Hematopoietic multipotent progenitor cell treated with erythropoietin and hydrocortisone succinate and interleukin-3 and kit ligand, for 17 days (in vitro differentiated cells): Measurements from ENCODE around the gene CEP63.
"Not testable (repeated sequence)": the region's sequence is repeated elsewhere in the genome, so short reads cannot be mapped to it uniquely, and the experiment has no call there.

Experiments
- DNase-seq: peaks from one replicate; pipeline ENCODE4 v3.0.0-alpha.2; 2015; ENCODE audit warnings: low spot score

CEP63 gene

GRCh38 chr3:134576426-134576825 lies 90.6 kb downstream of the CEP63 start:
- no peak for DNase-seq

GRCh38 chr3:134576831-134577230 lies 91.0 kb downstream of the CEP63 start:
- DNase-seq, result no peak

GRCh38 chr3:134579141-134579665 lies 93.3 kb downstream of the CEP63 start:
- DNase-seq, result no peak

- DNase-seq, result no peak
These were observed 104.9 kb downstream of the CEP63 start for GRCh38 chr3:134590766-134591165.

- DNase-seq, result no peak
These were observed 106.9 kb downstream of the CEP63 start for GRCh38 chr3:134592806-134593205.

GRCh38 chr3:134594331-134594741 lies 108.5 kb downstream of the CEP63 start:
- no peak for DNase-seq

- not testable (repeated sequence) for DNase-seq
These were observed 109.1 kb downstream of the CEP63 start for GRCh38 chr3:134594986-134595385.

GRCh38 chr3:134597390-134597970 lies 111.6 kb downstream of the CEP63 start:
- DNase-seq, result no peak

- DNase-seq, result no peak
These were observed 113.1 kb downstream of the CEP63 start for GRCh38 chr3:134598763-134599545.

- no peak for DNase-seq
These were observed 114.3 kb downstream of the CEP63 start for GRCh38 chr3:134600206-134600605.

GRCh38 chr3:134600685-134601463 lies 115.0 kb downstream of the CEP63 start:
- DNase-seq, result no peak

- DNase-seq, result no peak
These were observed 115.9 kb downstream of the CEP63 start for GRCh38 chr3:134601539-134602439.

GRCh38 chr3:134602440-134602814 lies 116.6 kb downstream of the CEP63 start:
- DNase-seq, result no peak

- DNase-seq, result no peak
These were observed 117.6 kb downstream of the CEP63 start for GRCh38 chr3:134603480-134603879.

- no peak for DNase-seq
These were observed 118.1 kb downstream of the CEP63 start for GRCh38 chr3:134603956-134604355.

GRCh38 chr3:134605556-134605955 lies 119.7 kb downstream of the CEP63 start:
- DNase-seq, result no peak

GRCh38 chr3:134606033-134607025 lies 120.5 kb downstream of the CEP63 start:
- no peak for DNase-seq

- no peak for DNase-seq
These were observed 121.5 kb downstream of the CEP63 start for GRCh38 chr3:134607054-134608022.
